Natural killer cell (primary cell): ENCODE results near the gene PAX4. TPM values are rescaled to one million over a fixed set of nuclear protein-coding genes. Genes with fewer than 3 reads are reported as not detected.
"Not testable (repeated sequence)": the region's sequence is repeated elsewhere in the genome, so short reads cannot be mapped to it uniquely, and the experiment has no call there.

Experiments
- ATAC-seq, 3 donors: fragments of 150-1000 bp in 2 of 3; fragments of 200-7000 bp in 1 of 3; cut with Tn5 transposase; 1 replicate in 1 of 3; 2 replicates in 2 of 3; pipeline ENCODE4 v1.10.0; 2021; ENCODE audit warnings: mild to moderate bottlenecking in 2 of 3, moderate library complexity in 2 of 3
- DNase-seq, 2 donors: peaks; one replicate each; pipeline versions ENCODE4 v3.0.0 to v3.0.0-alpha.2; 2013 to 2021; ENCODE audit warnings: mixed read lengths in 1 of 2
- H3K27ac ChIP-seq: one replicate; pipeline ENCODE4 v1.5.1; 2013; ENCODE audit warnings: mild to moderate bottlenecking, low read length
- H3K27me3 ChIP-seq: one replicate; pipeline ENCODE4 v1.6.1; 2013; ENCODE audit warnings: low read length; ENCODE audit not compliant: control insufficient read depth, insufficient read depth
- H3K36me3 ChIP-seq: one replicate; pipeline ENCODE4 v1.6.1; 2013; ENCODE audit warnings: low read length; ENCODE audit not compliant: control insufficient read depth, insufficient read depth
- H3K4me1 ChIP-seq: one replicate; pipeline ENCODE4 v1.6.1; 2013; ENCODE audit warnings: low read length; ENCODE audit not compliant: control insufficient read depth, insufficient read depth
- H3K4me3 ChIP-seq: one replicate; pipeline ENCODE4 v1.5.1; 2013; ENCODE audit warnings: low read length
- H3K9me3 ChIP-seq: one replicate; pipeline ENCODE4 v1.6.1; 2013; ENCODE audit warnings: low read length; ENCODE audit not compliant: control insufficient read depth, insufficient read depth
- H3K27ac Mint-ChIP-seq, 2 donors: one replicate each; pipeline ENCODE4 v1.8.0; 2022; ENCODE audit warnings: mild to moderate bottlenecking in 2 of 2, mixed read lengths in 2 of 2, moderate library complexity in 1 of 2
- H3K27me3 Mint-ChIP-seq, 2 donors: one replicate each; pipeline ENCODE4 v1.8.0; 2022; ENCODE audit warnings: low read depth in 2 of 2, mixed read lengths in 2 of 2
- H3K36me3 Mint-ChIP-seq: one replicate; pipeline ENCODE4 v1.8.0; 2022; ENCODE audit warnings: mixed read lengths
- H3K4me1 Mint-ChIP-seq, 2 donors: one replicate each; pipeline ENCODE4 v1.8.0; 2022; ENCODE audit warnings: mixed read lengths in 2 of 2
- H3K4me3 Mint-ChIP-seq: one replicate; pipeline ENCODE4 v1.8.0; 2022; ENCODE audit warnings: mild to moderate bottlenecking, moderate library complexity, mixed read lengths
- H3K9me3 Mint-ChIP-seq, 2 donors: one replicate each; pipeline ENCODE4 v1.8.0; 2022; ENCODE audit warnings: mixed read lengths in 2 of 2
- WGBS: methylation state at CpG from one replicate; pipeline ENCODE4 v1.1.7; 2013; ENCODE audit warnings: missing lambda C conversion rate; ENCODE audit not compliant: insufficient coverage; 5-methylcytosine and 5-hydroxymethylcytosine counted together
- intact Hi-C: fragments of 100-400 bp; cut with micrococcal nuclease; formaldehyde crosslinking; loops from one replicate; pipeline ENCODE4 v1.14.2; 2022
- total RNA-seq, 4 donors: library from RNA; stranded (reverse); fragments of 120-200 nt in 1 of 4; gene quantifications; one replicate each; pipeline versions ENCODE4 v1.2.3 to v1.2.4, GENCODE V29; 2013 to 2022
- TF ChIP-seq, protein P1 (sequence below): fragments of 200-600 bp; IDR thresholded peaks from one replicate; pipeline ENCODE4 v1.8.0; 2022; ENCODE audit warnings: antibody characterized with exemption

The PAX4 gene
- total RNA-seq, 3 donors from 2014 or later (not counting 1 experiment from before 2014, with no cell fraction given): not detected

DNA sequence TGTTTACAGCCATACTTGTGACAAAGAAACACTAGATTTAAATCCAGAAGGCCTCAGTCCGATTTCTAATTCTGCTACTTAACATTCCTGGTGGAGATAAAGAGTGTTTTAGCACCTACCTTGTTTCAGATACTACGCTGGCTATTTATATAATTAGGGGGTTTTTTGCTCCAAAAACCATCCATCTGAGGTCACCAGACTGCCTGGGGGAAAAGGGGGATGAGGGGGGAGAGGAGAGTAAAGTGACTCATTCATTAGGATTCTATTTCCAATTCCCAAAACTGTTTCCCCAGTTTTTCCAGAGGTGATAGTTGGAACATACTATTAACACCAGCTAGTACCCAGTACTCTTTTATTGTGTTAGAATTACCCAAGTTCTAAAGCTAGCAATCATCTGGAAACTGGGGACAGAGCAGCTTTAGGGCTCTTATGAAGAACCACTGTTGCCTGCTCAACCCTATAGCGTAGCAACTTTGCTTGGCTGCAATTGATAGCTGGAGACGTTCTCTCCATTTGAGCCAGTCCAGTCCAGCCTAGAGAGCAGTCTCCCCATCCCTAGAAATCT is 39.1 kb downstream of the PAX4 start:
- H3K9me3 Mint-ChIP-seq: no peaks in the 10 kb centered on the region
- peaks cover 43 to 55% of the 10 kb centered on the region in 2 donors for H3K4me1 Mint-ChIP-seq
- Histone ChIP-seq H3K4me3 (no peak overlapping the region), H3K27me3 (no peaks in the 10 kb centered on the region), H3K36me3 (peaks cover 39% of the 10 kb centered on the region), H3K27ac (no peak overlapping the region), H3K9me3 (no peaks in the 10 kb centered on the region), H3K4me1 (peaks cover 12% of the 10 kb centered on the region)
- no peak for DNase-seq
- TF ChIP-seq, protein P1, sequence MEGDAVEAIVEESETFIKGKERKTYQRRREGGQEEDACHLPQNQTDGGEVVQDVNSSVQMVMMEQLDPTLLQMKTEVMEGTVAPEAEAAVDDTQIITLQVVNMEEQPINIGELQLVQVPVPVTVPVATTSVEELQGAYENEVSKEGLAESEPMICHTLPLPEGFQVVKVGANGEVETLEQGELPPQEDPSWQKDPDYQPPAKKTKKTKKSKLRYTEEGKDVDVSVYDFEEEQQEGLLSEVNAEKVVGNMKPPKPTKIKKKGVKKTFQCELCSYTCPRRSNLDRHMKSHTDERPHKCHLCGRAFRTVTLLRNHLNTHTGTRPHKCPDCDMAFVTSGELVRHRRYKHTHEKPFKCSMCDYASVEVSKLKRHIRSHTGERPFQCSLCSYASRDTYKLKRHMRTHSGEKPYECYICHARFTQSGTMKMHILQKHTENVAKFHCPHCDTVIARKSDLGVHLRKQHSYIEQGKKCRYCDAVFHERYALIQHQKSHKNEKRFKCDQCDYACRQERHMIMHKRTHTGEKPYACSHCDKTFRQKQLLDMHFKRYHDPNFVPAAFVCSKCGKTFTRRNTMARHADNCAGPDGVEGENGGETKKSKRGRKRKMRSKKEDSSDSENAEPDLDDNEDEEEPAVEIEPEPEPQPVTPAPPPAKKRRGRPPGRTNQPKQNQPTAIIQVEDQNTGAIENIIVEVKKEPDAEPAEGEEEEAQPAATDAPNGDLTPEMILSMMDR: no peak
- WGBS: 92% methylated on average over 3 of the region's 4 CpGs
- peaks cover 8% of the 10 kb centered on the region for H3K36me3 Mint-ChIP-seq
- H3K27me3 Mint-ChIP-seq: no peaks in the 10 kb centered on the region
- peak overlapping the region in 1 of 2 donors; percentile 46 for H3K27ac Mint-ChIP-seq
- intact Hi-C loops: no loop called here
- no peak overlapping the region for H3K4me3 Mint-ChIP-seq
- no peak for ATAC-seq

DNA sequence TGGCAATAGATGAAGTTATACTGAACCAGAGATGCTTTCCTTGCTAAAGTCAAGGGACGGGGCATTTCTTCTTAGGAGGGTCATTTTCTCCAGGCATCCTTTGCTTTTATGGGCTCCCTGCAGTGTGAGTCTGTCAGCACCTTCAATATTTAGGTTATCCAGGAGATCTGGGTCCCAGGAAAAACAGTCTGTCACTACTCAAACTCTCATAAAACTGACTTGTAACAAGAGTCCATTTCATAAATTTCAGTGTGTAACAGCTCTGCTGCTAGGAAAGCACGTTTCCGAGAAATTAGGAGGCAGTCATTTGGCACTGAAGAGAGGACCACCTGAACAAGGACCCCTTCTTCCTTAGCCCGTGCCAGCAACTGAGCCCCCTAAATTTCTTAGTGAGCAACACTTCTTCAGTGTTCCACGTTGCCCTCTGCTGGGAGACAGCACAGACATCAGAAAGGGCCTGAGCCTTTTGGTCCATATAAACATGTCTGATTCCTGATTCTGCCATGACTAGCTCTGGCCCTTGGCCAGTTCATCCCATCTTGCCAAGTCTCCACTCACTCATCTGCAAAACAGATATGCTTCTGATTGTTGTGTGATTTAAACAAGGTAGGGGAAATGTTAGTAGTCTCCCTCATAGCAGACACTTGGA is 39.8 kb downstream of the PAX4 start:
- Histone ChIP-seq H3K27me3 (no peaks in the 10 kb centered on the region), H3K27ac (no peak overlapping the region), H3K4me1 (peaks cover 8% of the 10 kb centered on the region), H3K4me3 (no peak overlapping the region), H3K36me3 (peaks cover 39% of the 10 kb centered on the region), H3K9me3 (no peaks in the 10 kb centered on the region)
- DNase-seq: peak in 1 of 2 donors; percentile 15
- ATAC-seq: no peak
- 92% methylated on average over 5 of the region's 5 CpGs for WGBS
- peaks cover 36 to 49% of the 10 kb centered on the region in 2 donors for H3K4me1 Mint-ChIP-seq
- H3K27me3 Mint-ChIP-seq: no peaks in the 10 kb centered on the region
- H3K27ac Mint-ChIP-seq: no peak overlapping the region
- no peak overlapping the region for H3K4me3 Mint-ChIP-seq
- TF ChIP-seq, protein P1: no peak
- intact Hi-C loops: no loop called here
- no peaks in the 10 kb centered on the region for H3K9me3 Mint-ChIP-seq
- peaks cover 6% of the 10 kb centered on the region for H3K36me3 Mint-ChIP-seq

DNA sequence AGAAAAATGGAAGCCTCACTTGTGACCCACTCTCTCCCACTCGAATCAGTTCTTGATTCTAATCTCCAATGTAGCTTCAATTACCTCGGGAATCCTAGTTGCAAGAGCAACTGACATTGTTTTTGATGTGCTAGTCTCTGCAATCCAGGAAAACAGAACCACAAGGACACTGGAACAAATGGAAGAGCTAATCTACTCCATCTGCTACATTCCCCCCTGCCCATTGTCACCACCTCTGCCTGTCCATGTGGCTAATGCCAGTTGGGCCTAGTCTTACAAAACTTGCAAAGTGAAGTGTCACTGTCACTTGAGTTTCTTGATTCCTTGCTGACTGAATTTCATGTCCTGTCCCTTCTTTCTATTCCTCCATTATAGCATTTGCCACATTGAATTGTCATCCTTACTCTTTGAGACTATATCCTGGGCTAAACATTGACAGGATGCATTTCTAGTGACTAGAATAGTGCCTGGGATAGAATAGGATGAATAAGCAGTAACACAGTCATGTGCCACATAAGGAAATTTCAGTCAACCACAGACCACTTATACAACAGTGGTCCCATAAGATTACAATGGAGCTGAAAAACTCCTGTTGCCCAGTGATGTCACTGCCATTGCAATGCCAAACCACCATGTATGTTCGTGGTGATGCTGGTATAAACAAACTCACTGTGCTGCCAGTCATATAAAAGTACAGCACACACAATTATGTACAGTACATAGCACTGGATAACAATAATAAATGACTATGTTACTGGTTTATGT is 46.0 kb downstream of the PAX4 start:
- TF ChIP-seq, protein P1: no peak
- Histone ChIP-seq H3K36me3 (peaks cover 3% of the 10 kb centered on the region), H3K27me3 (no peaks in the 10 kb centered on the region), H3K4me3 (no peak overlapping the region), H3K9me3 (no peaks in the 10 kb centered on the region), H3K4me1 (no peaks in the 10 kb centered on the region), H3K27ac (no peak overlapping the region)
- WGBS: 86% methylated on average over 3 of the region's 3 CpGs
- intact Hi-C loops: no loop called here
- H3K9me3 Mint-ChIP-seq: no peaks in the 10 kb centered on the region
- no peaks in the 10 kb centered on the region for H3K36me3 Mint-ChIP-seq
- ATAC-seq: no peak
- no peak overlapping the region for H3K27ac Mint-ChIP-seq
- H3K27me3 Mint-ChIP-seq: no peaks in the 10 kb centered on the region
- DNase-seq: no peak
- H3K4me3 Mint-ChIP-seq: no peak overlapping the region
- H3K4me1 Mint-ChIP-seq: peaks cover 0 to 12% of the 10 kb centered on the region in 2 donors

DNA sequence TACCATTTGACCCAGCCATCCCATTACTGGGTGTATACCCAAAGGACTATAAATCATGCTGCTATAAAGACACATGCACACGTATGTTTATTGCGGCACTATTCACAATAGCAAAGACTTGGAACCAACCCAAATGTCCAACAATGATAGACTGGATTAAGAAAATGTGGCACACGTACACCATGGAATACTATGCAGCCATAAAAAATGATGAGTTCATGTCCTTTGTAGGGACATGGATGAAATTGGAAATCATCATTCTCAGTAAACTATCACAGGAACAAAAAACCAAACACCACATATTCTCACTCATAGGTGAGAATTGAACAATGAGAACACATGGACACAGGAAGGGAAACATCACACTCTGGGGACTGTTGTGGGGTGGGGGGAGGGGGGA is 49.9 kb downstream of the PAX4 start:
- intact Hi-C loops, H3K27me3 Mint-ChIP-seq, H3K36me3 ChIP-seq, H3K9me3 Mint-ChIP-seq, H3K4me1 Mint-ChIP-seq, H3K4me1 ChIP-seq, H3K9me3 ChIP-seq, H3K4me3 Mint-ChIP-seq, H3K27ac Mint-ChIP-seq, H3K4me3 ChIP-seq, H3K36me3 Mint-ChIP-seq, DNase-seq, H3K27ac ChIP-seq, H3K27me3 ChIP-seq, ATAC-seq: not testable (repeated sequence)
- no CpG with 5 or more reads among the region's 3 CpGs for WGBS
